Measurements from ENCODE around the gene LRRC58. TPM values are rescaled to one million over a fixed set of nuclear protein-coding genes. Genes with fewer than 3 reads are reported as not detected.
A peak's percentile ranks its signal among the peaks of the same experiment; 100 is the strongest.

Gene LRRC58
- total and polyA plus RNA-seq, 4 donors: 6.8 to 19.2 (median 13.5) TPM

- ATAC-seq (ENCODE audit: low FRiP score) (peak; percentile 39), DNase-seq (peak; percentile 73 to 78)
- intact Hi-C loops (cut with DNase I): loop anchor here (5.0 to 10.0 kb wide), 3 partner anchors 64 to 207 kb away; no protein-coding TSS in a partner anchor
- H3K27me3 ChIP-seq (ENCODE audit: control insufficient read depth in 1 of 2, insufficient read depth in 2 of 2, low read length in 1 of 2): no peaks in the 10 kb centered on the region
- H3K36me3 ChIP-seq (ENCODE audit: control insufficient read depth in 1 of 2, insufficient read depth in 2 of 2, low read length in 1 of 2): no peaks in the 10 kb centered on the region
- 4 to 7% methylated on average over 8 of the region's 8 CpGs for WGBS, 2 donors
- H3K4me3 ChIP-seq (ENCODE audit: low read length in 2 of 2): no peak overlapping the region
- peak overlapping the region in 1 of 2 donors; percentile 3 for H3K27ac ChIP-seq (ENCODE audit: low read depth in 1 of 2, low read length in 2 of 2)
- no peaks in the 10 kb centered on the region for H3K9me3 ChIP-seq (ENCODE audit: control insufficient read depth, low read length)
- no peaks in the 10 kb centered on the region for H3K4me1 ChIP-seq (ENCODE audit: control insufficient read depth in 1 of 2, insufficient read depth in 2 of 2, low read length in 2 of 2)
Observed at GRCh38 chr3:120350401-120350941, 1.3 kb upstream of the LRRC58 start.

- intact Hi-C loops (cut with DNase I): loop anchor here (5.0 to 10.0 kb wide), 4 partner anchors 65 to 255 kb away; partner anchors contain the start of gene GSK3B (in 1 of the 2)
- 1 to 2% methylated on average over 6 of the region's 6 CpGs for WGBS, 2 donors
- Histone ChIP-seq H3K4me3 (ENCODE audit: low read length in 2 of 2) (peak overlapping the region; percentile 38 to 51), H3K27me3 (ENCODE audit: control insufficient read depth in 1 of 2, insufficient read depth in 2 of 2, low read length in 1 of 2) (no peaks in the 10 kb centered on the region), H3K27ac (ENCODE audit: low read depth in 1 of 2, low read length in 2 of 2) (peak overlapping the region; percentile 64 to 68), H3K9me3 (ENCODE audit: control insufficient read depth, low read length) (no peaks in the 10 kb centered on the region), H3K4me1 (ENCODE audit: control insufficient read depth in 1 of 2, insufficient read depth in 2 of 2, low read length in 2 of 2) (no peaks in the 10 kb centered on the region), H3K36me3 (ENCODE audit: control insufficient read depth in 1 of 2, insufficient read depth in 2 of 2, low read length in 1 of 2) (no peaks in the 10 kb centered on the region)
- ATAC-seq (ENCODE audit: low FRiP score): no peak
- no peak for DNase-seq
Observed at GRCh38 chr3:120349855-120350125, 636 bp upstream of the LRRC58 start.

- no peaks in the 10 kb centered on the region for H3K36me3 ChIP-seq (ENCODE audit: control insufficient read depth in 1 of 2, insufficient read depth in 2 of 2, low read length in 1 of 2)
- no peaks in the 10 kb centered on the region for H3K27me3 ChIP-seq (ENCODE audit: control insufficient read depth in 1 of 2, insufficient read depth in 2 of 2, low read length in 1 of 2)
- no peaks in the 10 kb centered on the region for H3K9me3 ChIP-seq (ENCODE audit: control insufficient read depth, low read length)
- peak in 1 of 2 donors; percentile 78 for DNase-seq
- intact Hi-C loops (cut with DNase I): loop anchor here in 1 of 2 donors (10.0 kb wide), 1 partner anchor 254 kb away; the partner anchor contains the start of gene GSK3B
- no peaks in the 10 kb centered on the region for H3K4me1 ChIP-seq (ENCODE audit: control insufficient read depth in 1 of 2, insufficient read depth in 2 of 2, low read length in 2 of 2)
- peak overlapping the region; percentile 18 to 68 for H3K27ac ChIP-seq (ENCODE audit: low read depth in 1 of 2, low read length in 2 of 2)
- peak overlapping the region; percentile 28 to 44 for H3K4me3 ChIP-seq (ENCODE audit: low read length in 2 of 2)
- WGBS, 2 donors: 1% methylated on average over 41 of the region's 41 CpGs
- ATAC-seq (ENCODE audit: low FRiP score): no peak
Observed at GRCh38 chr3:120348065-120348990, 826 bp downstream of the LRRC58 start.

GRCh38 chr3:120344349-120344748 is 4.8 kb downstream of the LRRC58 start:
- WGBS, 2 donors: 39 to 47% methylated on average over 1 of the region's 1 CpG

GRCh38 chr3:120341658-120342346 is 7.4 kb downstream of the LRRC58 start:
- intact Hi-C loops (cut with DNase I): loop anchor here in 1 of 2 donors (10.0 kb wide), 1 partner anchor 247 kb away; the partner anchor contains the start of gene GSK3B
- H3K27ac ChIP-seq (ENCODE audit: low read depth in 1 of 2, low read length in 2 of 2): no peak overlapping the region
- no peaks in the 10 kb centered on the region for H3K4me1 ChIP-seq (ENCODE audit: control insufficient read depth in 1 of 2, insufficient read depth in 2 of 2, low read length in 2 of 2)
- no peak overlapping the region for H3K4me3 ChIP-seq (ENCODE audit: low read length in 2 of 2)
- H3K36me3 ChIP-seq (ENCODE audit: control insufficient read depth in 1 of 2, insufficient read depth in 2 of 2, low read length in 1 of 2): no peaks in the 10 kb centered on the region
- 95 to 96% methylated on average over 8 of the region's 8 CpGs for WGBS, 2 donors
- H3K27me3 ChIP-seq (ENCODE audit: control insufficient read depth in 1 of 2, insufficient read depth in 2 of 2, low read length in 1 of 2): no peaks in the 10 kb centered on the region
- DNase-seq (no peak), ATAC-seq (ENCODE audit: low FRiP score) (no peak)
- no peaks in the 10 kb centered on the region for H3K9me3 ChIP-seq (ENCODE audit: control insufficient read depth, low read length)

More at GRCh38 chr3:120344349-120344748, 4.8 kb downstream of the LRRC58 start:
- H3K27me3 ChIP-seq (ENCODE audit: control insufficient read depth in 1 of 2, insufficient read depth in 2 of 2, low read length in 1 of 2): no peaks in the 10 kb centered on the region
- no peaks in the 10 kb centered on the region for H3K9me3 ChIP-seq (ENCODE audit: control insufficient read depth, low read length)
- intact Hi-C loops (cut with DNase I): loop anchor here in 1 of 2 donors (10.0 kb wide), 1 partner anchor 250 kb away; the partner anchor contains the start of gene GSK3B
- H3K27ac ChIP-seq (ENCODE audit: low read depth in 1 of 2, low read length in 2 of 2): no peak overlapping the region
- no peak for ATAC-seq (ENCODE audit: low FRiP score)
- no peaks in the 10 kb centered on the region for H3K4me1 ChIP-seq (ENCODE audit: control insufficient read depth in 1 of 2, insufficient read depth in 2 of 2, low read length in 2 of 2)
- DNase-seq: no peak
- H3K4me3 ChIP-seq (ENCODE audit: low read length in 2 of 2): no peak overlapping the region
- H3K36me3 ChIP-seq (ENCODE audit: control insufficient read depth in 1 of 2, insufficient read depth in 2 of 2, low read length in 1 of 2): no peaks in the 10 kb centered on the region

GRCh38 chr3:120339362-120339761 is 9.8 kb downstream of the LRRC58 start:
- H3K9me3 ChIP-seq (ENCODE audit: control insufficient read depth, low read length): no peaks in the 10 kb centered on the region
- no peak overlapping the region for H3K27ac ChIP-seq (ENCODE audit: low read depth in 1 of 2, low read length in 2 of 2)
- H3K4me3 ChIP-seq (ENCODE audit: low read length in 2 of 2): no peak overlapping the region
- intact Hi-C loops (cut with DNase I): no loop called here
- H3K27me3 ChIP-seq (ENCODE audit: control insufficient read depth in 1 of 2, insufficient read depth in 2 of 2, low read length in 1 of 2): no peaks in the 10 kb centered on the region
- peaks cover 0 to 2% of the 10 kb centered on the region in 2 donors for H3K4me1 ChIP-seq (ENCODE audit: control insufficient read depth in 1 of 2, insufficient read depth in 2 of 2, low read length in 2 of 2)
- ATAC-seq (ENCODE audit: low FRiP score): no peak
- DNase-seq: no peak
- no peaks in the 10 kb centered on the region for H3K36me3 ChIP-seq (ENCODE audit: control insufficient read depth in 1 of 2, insufficient read depth in 2 of 2, low read length in 1 of 2)
- 98 to 99% methylated on average over 3 of the region's 3 CpGs for WGBS, 2 donors

GRCh38 chr3:120338517-120338916 is 10.6 kb downstream of the LRRC58 start:
- DNase-seq (no peak), ATAC-seq (ENCODE audit: low FRiP score) (no peak)
- Histone ChIP-seq H3K27ac (ENCODE audit: low read depth in 1 of 2, low read length in 2 of 2) (no peak overlapping the region), H3K4me1 (ENCODE audit: control insufficient read depth in 1 of 2, insufficient read depth in 2 of 2, low read length in 2 of 2) (peaks cover 0 to 2% of the 10 kb centered on the region in 2 donors), H3K27me3 (ENCODE audit: control insufficient read depth in 1 of 2, insufficient read depth in 2 of 2, low read length in 1 of 2) (no peaks in the 10 kb centered on the region), H3K9me3 (ENCODE audit: control insufficient read depth, low read length) (no peaks in the 10 kb centered on the region), H3K36me3 (ENCODE audit: control insufficient read depth in 1 of 2, insufficient read depth in 2 of 2, low read length in 1 of 2) (no peaks in the 10 kb centered on the region), H3K4me3 (ENCODE audit: low read length in 2 of 2) (no peak overlapping the region)
- WGBS, 2 donors: 96 to 97% methylated on average over 1 of the region's 1 CpG
- intact Hi-C loops (cut with DNase I): no loop called here

GRCh38 chr3:120332646-120333045 is 16.5 kb downstream of the LRRC58 start:
- no peak overlapping the region for H3K4me3 ChIP-seq (ENCODE audit: low read length in 2 of 2)
- no peaks in the 10 kb centered on the region for H3K27me3 ChIP-seq (ENCODE audit: control insufficient read depth in 1 of 2, insufficient read depth in 2 of 2, low read length in 1 of 2)
- peaks cover 0 to 2% of the 10 kb centered on the region in 2 donors for H3K4me1 ChIP-seq (ENCODE audit: control insufficient read depth in 1 of 2, insufficient read depth in 2 of 2, low read length in 2 of 2)
- H3K9me3 ChIP-seq (ENCODE audit: control insufficient read depth, low read length): no peaks in the 10 kb centered on the region
- no peak for DNase-seq
- 91 to 96% methylated on average over 8 of the region's 8 CpGs for WGBS, 2 donors
- H3K36me3 ChIP-seq (ENCODE audit: control insufficient read depth in 1 of 2, insufficient read depth in 2 of 2, low read length in 1 of 2): peaks cover 0 to 2% of the 10 kb centered on the region in 2 donors
- intact Hi-C loops (cut with DNase I): no loop called here
- H3K27ac ChIP-seq (ENCODE audit: low read depth in 1 of 2, low read length in 2 of 2): no peak overlapping the region
- no peak for ATAC-seq (ENCODE audit: low FRiP score)

All from aorta (tissue), 5 donors.